OCI-LY3 (cell line): ENCODE results near the gene WDR31.

Experiments
- H2AFZ ChIP-seq: fragments of 200-600, 300-600 bp; shearing (Covaris generic); 2 replicates; pipeline ENCODE4 v1.6.0; 2014; ENCODE audit warnings: antibody characterized with exemption, low read depth, low read length
- H3K27ac ChIP-seq: fragments of 200-600, 300-600 bp; sonication (generic); 2 replicates; pipeline ENCODE4 v1.5.1; 2014; ENCODE audit warnings: mild to moderate bottlenecking, low read length, moderate library complexity, mixed read lengths
- H3K27me3 ChIP-seq: fragments of 200-600, 300-600 bp; sonication (generic); 2 replicates; pipeline ENCODE4 v1.6.1; 2014; ENCODE audit warnings: low read depth, low read length, mixed read lengths
- H3K36me3 ChIP-seq: fragments of 200-600, 300-600 bp; sonication (generic); replicated peaks from 2 replicates; pipeline ENCODE3; 2014; ENCODE audit warnings: low read depth, low read length, mixed read lengths
- H3K4me1 ChIP-seq: fragments of 300-600, 200-600 bp; sonication (generic); 2 replicates; pipeline ENCODE4 v1.6.1; 2014; ENCODE audit warnings: low read length, mixed read lengths
- H3K4me2 ChIP-seq: fragments of 200-600, 300-600 bp; sonication (generic); 2 replicates; pipeline ENCODE4 v1.6.1; 2014; ENCODE audit warnings: low read length, mixed read lengths
- H3K4me3 ChIP-seq: fragments of 300-600, 200-600 bp; sonication (generic); 2 replicates; pipeline ENCODE4 v1.5.1; 2014; ENCODE audit warnings: antibody characterized with exemption, mild to moderate bottlenecking, low read length, moderate library complexity
- H3K79me2 ChIP-seq: fragments of 300-600, 200-600 bp; shearing (Covaris generic); 2 replicates; pipeline ENCODE4 v1.6.1; 2014; ENCODE audit warnings: mild to moderate bottlenecking, low read length, mixed read lengths
- H3K9ac ChIP-seq: fragments of 300-600, 200-600 bp; shearing (Covaris generic); 2 replicates; pipeline ENCODE4 v1.6.0; 2014; ENCODE audit warnings: mild to moderate bottlenecking, low read length, moderate library complexity
- H3K9me3 ChIP-seq: fragments of 200-600, 300-600 bp; shearing (Covaris generic); 2 replicates; pipeline ENCODE4 v1.6.1; 2014; ENCODE audit warnings: low read length, mixed read lengths; ENCODE audit not compliant: insufficient read depth
- H4K20me1 ChIP-seq: fragments of 200-600, 300-600 bp; sonication (generic); 2 replicates; pipeline ENCODE4 v1.6.1; 2016; ENCODE audit warnings: low read length, mixed read lengths; ENCODE audit not compliant: insufficient read depth
- CTCF ChIP-seq: fragments of 200-600, 300-600 bp; sonication (generic); IDR thresholded peaks from 2 replicates; pipeline ENCODE4 v1.5.1; 2014; ENCODE audit warnings: antibody characterized with exemption, low read length, low read depth
- EZH2phosphoT487 ChIP-seq: fragments of 200-600 bp; shearing (Covaris generic); IDR thresholded peaks from 2 replicates; pipeline ENCODE4 v1.6.1; 2018; ENCODE audit warnings: antibody characterized with exemption, mixed run types, low read depth

The WDR31 gene

GRCh38 chr9:113306566-113306965 is 33.5 kb downstream of the WDR31 start:
- Histone ChIP-seq H3K36me3 (no peaks in the 10 kb centered on the region), H3K4me2 (no peak overlapping the region), H3K4me3 (no peak overlapping the region), H3K27ac (no peak overlapping the region), H3K79me2 (no peaks in the 10 kb centered on the region), H3K9ac (no peak overlapping the region), H4K20me1 (no peaks in the 10 kb centered on the region), H2AFZ (no peak overlapping the region), H3K4me1 (no peaks in the 10 kb centered on the region), H3K9me3 (no peaks in the 10 kb centered on the region), H3K27me3 (no peaks in the 10 kb centered on the region; the same call in 1 of the 2 replicates)
- TF ChIP-seq CTCF, result no peak

GRCh38 chr9:113302792-113303418 is 37.2 kb downstream of the WDR31 start, which contains the start of gene RNF183:
Gene RNF183 (minus strand): TSS chr9:113303376. CDS start chr9:113298184, 5,192 bp downstream.
- H3K4me2 ChIP-seq, result no peak within 1 kb of the TSS
- H2AFZ ChIP-seq, result no peak within 1 kb of the TSS
- H3K9me3 ChIP-seq, result no peaks in the 10 kb centered on the region
- H3K4me1 ChIP-seq, result no peaks in the 10 kb centered on the region
- H3K36me3 ChIP-seq, result no peaks in the 10 kb centered on the region
- no peak within 1 kb of the TSS for H3K27ac ChIP-seq
- H3K27me3 ChIP-seq, result no peaks in the 10 kb centered on the region; the same call in 1 of the 2 replicates
- TF ChIP-seq EZH2phosphoT487 (no peak), CTCF (no peak)
- no peaks in the 10 kb centered on the region for H3K79me2 ChIP-seq
- no peaks in the 10 kb centered on the region for H4K20me1 ChIP-seq
- no peak within 1 kb of the TSS for H3K9ac ChIP-seq
- no peak within 1 kb of the TSS for H3K4me3 ChIP-seq

- Histone ChIP-seq H3K79me2 (no peaks in the 10 kb centered on the region), H3K27ac (no peak overlapping the region), H3K4me3 (no peak overlapping the region), H2AFZ (no peak overlapping the region), H3K36me3 (no peaks in the 10 kb centered on the region), H4K20me1 (no peaks in the 10 kb centered on the region), H3K4me2 (no peak overlapping the region), H3K27me3 (no peaks in the 10 kb centered on the region; the same call in 1 of the 2 replicates), H3K9me3 (no peaks in the 10 kb centered on the region), H3K4me1 (0 out of 2 replicates have a peak, but pooled peaks cover 2% of the 10 kb centered on the region), H3K9ac (no peak overlapping the region)
- TF ChIP-seq EZH2phosphoT487 (no peak), CTCF (no peak)
Observed at GRCh38 chr9:113301548-113301947, 38.5 kb downstream of the WDR31 start.

GRCh38 chr9:113299800-113300292 is 40.2 kb downstream of the WDR31 start:
- no peak overlapping the region for H3K9ac ChIP-seq
- H3K4me2 ChIP-seq, result no peak overlapping the region
- H3K4me1 ChIP-seq, result 0 out of 2 replicates have a peak, but pooled peaks cover 2% of the 10 kb centered on the region
- H3K36me3 ChIP-seq, result peaks cover 3% of the 10 kb centered on the region
- no peaks in the 10 kb centered on the region for H3K9me3 ChIP-seq
- H3K4me3 ChIP-seq, result no peak overlapping the region
- H4K20me1 ChIP-seq, result no peaks in the 10 kb centered on the region
- TF ChIP-seq EZH2phosphoT487 (no peak), CTCF (no peak)
- H3K27me3 ChIP-seq, result no peaks in the 10 kb centered on the region
- H3K79me2 ChIP-seq, result no peaks in the 10 kb centered on the region
- no peak overlapping the region for H2AFZ ChIP-seq
- no peak overlapping the region for H3K27ac ChIP-seq
